ENCODE measurements around the gene TNS1. TPM values are rescaled to one million over a fixed set of nuclear protein-coding genes. Genes with fewer than 3 reads are reported as not detected.
"Not testable (repeated sequence)": the region's sequence is repeated elsewhere in the genome, so short reads cannot be mapped to it uniquely, and the experiment has no call there.

Gene TNS1
- total RNA-seq, 3 donors from 2014 or later (not counting 1 experiment from before 2014, with no cell fraction given), result 1.1 to 3.0 (median 2.1) TPM

DNA sequence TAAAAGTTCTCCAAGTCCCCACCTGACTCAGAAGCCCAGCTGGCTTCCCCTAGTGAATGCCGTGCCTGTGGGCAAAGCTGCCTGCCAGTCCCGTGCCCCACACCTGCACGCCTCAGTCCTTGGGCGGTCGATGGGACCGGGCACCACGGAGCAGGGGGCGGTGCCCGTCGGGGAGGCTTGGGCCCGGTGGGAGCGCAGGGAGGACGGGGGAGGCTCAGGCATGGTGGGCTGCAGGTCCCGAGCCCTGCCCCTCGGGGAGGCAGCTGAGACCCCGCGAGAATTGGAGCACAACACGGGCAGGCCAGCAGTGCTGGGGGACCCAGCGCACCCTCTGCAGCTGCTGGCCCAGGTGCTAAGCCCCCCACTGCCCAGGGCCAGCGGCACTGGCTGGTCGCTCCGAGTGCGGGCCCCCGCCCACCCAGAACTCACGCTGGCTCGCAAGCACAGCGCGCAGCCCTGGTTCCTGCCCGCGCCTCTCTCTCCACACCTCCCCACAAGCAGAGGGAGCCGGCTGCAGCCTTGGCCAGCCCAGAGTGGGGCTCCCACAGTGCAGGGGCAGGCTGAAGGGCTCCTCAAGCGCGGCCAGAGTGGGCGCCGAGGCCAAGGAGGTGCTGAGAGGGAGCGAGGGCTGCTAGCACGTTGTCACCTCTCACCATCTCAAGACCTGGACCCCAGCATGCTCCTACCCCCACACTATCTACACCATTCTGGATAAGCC lies 215.5 kb downstream of the TNS1 start:
- peaks cover 23% of the 10 kb centered on the region for H3K4me1 ChIP-seq (ENCODE audit: control insufficient read depth, insufficient read depth, low read length)
- no peaks in the 10 kb centered on the region for H3K27me3 Mint-ChIP-seq (ENCODE audit: low read depth in 2 of 2)
- intact Hi-C loops (cut with micrococcal nuclease), result no loop called here
- no peak overlapping the region for H3K4me3 Mint-ChIP-seq
- H3K27ac ChIP-seq (ENCODE audit: low read length), result no peak overlapping the region
- no peak for ATAC-seq
- WGBS (ENCODE audit: insufficient coverage), result 92% methylated on average over 37 of the region's 37 CpGs
- DNase-seq, result no peak
- no peaks in the 10 kb centered on the region for H3K27me3 ChIP-seq (ENCODE audit: control insufficient read depth, insufficient read depth, low read length)
- no peak overlapping the region for H3K4me3 ChIP-seq (ENCODE audit: low read length)
- TF ChIP-seq, protein P1, sequence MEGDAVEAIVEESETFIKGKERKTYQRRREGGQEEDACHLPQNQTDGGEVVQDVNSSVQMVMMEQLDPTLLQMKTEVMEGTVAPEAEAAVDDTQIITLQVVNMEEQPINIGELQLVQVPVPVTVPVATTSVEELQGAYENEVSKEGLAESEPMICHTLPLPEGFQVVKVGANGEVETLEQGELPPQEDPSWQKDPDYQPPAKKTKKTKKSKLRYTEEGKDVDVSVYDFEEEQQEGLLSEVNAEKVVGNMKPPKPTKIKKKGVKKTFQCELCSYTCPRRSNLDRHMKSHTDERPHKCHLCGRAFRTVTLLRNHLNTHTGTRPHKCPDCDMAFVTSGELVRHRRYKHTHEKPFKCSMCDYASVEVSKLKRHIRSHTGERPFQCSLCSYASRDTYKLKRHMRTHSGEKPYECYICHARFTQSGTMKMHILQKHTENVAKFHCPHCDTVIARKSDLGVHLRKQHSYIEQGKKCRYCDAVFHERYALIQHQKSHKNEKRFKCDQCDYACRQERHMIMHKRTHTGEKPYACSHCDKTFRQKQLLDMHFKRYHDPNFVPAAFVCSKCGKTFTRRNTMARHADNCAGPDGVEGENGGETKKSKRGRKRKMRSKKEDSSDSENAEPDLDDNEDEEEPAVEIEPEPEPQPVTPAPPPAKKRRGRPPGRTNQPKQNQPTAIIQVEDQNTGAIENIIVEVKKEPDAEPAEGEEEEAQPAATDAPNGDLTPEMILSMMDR (IDR thresholded peaks at IDR 0.05), result no peak
- H3K36me3 ChIP-seq (ENCODE audit: control insufficient read depth, insufficient read depth, low read length), result no peaks in the 10 kb centered on the region
- H3K4me1 Mint-ChIP-seq, result peaks cover 18 to 40% of the 10 kb centered on the region in 2 donors
- H3K27ac Mint-ChIP-seq, result no peak overlapping the region
- H3K9me3 ChIP-seq (ENCODE audit: control insufficient read depth, insufficient read depth, low read length), result no peaks in the 10 kb centered on the region
- no peaks in the 10 kb centered on the region for H3K36me3 Mint-ChIP-seq
- H3K9me3 Mint-ChIP-seq, result no peaks in the 10 kb centered on the region

DNA sequence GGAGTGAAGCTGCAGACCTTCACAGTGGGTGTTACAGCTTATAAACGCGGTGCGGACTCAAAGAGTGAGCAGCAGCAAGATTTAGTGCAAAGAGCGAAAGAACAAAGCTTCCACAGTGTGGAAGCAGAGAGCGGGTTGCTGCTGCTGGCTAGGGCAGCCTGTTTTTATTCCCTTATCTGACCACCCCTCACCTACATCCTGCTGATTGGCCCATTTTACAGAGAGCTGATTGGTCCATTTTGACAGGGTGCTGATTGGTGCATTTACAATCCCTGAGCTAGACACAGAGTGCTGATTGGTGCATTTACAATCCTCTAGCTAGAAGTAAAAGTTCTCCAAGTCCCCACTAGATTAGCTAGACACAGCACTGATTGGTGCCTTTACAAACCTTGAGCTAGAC lies 216.2 kb downstream of the TNS1 start:
- H3K27ac ChIP-seq (ENCODE audit: low read length); intact Hi-C loops (cut with micrococcal nuclease); ATAC-seq; H3K9me3 Mint-ChIP-seq; DNase-seq; H3K36me3 ChIP-seq (ENCODE audit: control insufficient read depth, insufficient read depth, low read length); H3K36me3 Mint-ChIP-seq; H3K27ac Mint-ChIP-seq; H3K27me3 Mint-ChIP-seq (ENCODE audit: low read depth in 2 of 2); H3K4me3 ChIP-seq (ENCODE audit: low read length); H3K4me3 Mint-ChIP-seq; H3K9me3 ChIP-seq (ENCODE audit: control insufficient read depth, insufficient read depth, low read length); H3K27me3 ChIP-seq (ENCODE audit: control insufficient read depth, insufficient read depth, low read length): not testable (repeated sequence)
- 92% methylated on average over 5 of the region's 5 CpGs for WGBS (ENCODE audit: insufficient coverage)
- peaks cover 23% of the 10 kb centered on the region for H3K4me1 ChIP-seq (ENCODE audit: control insufficient read depth, insufficient read depth, low read length)
- peaks cover 18 to 37% of the 10 kb centered on the region in 2 donors for H3K4me1 Mint-ChIP-seq

DNA sequence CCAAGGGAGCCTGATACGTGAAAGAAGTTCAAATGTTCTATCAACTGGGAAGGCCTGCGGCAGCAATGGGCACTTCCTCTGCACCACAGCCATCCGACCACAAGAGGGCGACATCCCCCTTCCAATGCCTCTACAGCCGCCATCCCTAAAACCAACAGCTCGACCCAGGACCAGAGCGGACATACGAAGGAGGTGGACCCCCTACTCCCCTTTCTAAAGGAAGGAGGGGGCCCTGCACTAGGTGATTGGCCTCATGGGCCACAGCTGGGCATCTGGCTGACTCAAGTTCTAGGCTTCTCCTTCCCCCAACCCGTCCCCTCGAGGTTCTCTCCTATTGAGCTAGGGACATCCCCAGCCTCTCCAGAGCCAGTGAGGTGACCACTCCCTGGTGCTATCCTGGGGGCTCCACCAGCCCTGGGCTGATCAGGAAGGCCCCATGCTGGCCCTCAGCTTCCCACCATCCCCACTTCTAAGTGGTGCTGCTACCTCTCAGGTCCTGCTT lies 217.2 kb downstream of the TNS1 start:
- Mint-ChIP-seq H3K27ac (peak overlapping the region in 1 of 2 donors; percentile 57), H3K9me3 (no peaks in the 10 kb centered on the region), H3K36me3 (no peaks in the 10 kb centered on the region), H3K4me3 (no peak overlapping the region), H3K27me3 (ENCODE audit: low read depth in 2 of 2) (no peaks in the 10 kb centered on the region), H3K4me1 (peaks cover 14 to 30% of the 10 kb centered on the region in 2 donors)
- Histone ChIP-seq H3K27ac (ENCODE audit: low read length) (no peak overlapping the region), H3K27me3 (ENCODE audit: control insufficient read depth, insufficient read depth, low read length) (no peaks in the 10 kb centered on the region), H3K9me3 (ENCODE audit: control insufficient read depth, insufficient read depth, low read length) (no peaks in the 10 kb centered on the region), H3K4me1 (ENCODE audit: control insufficient read depth, insufficient read depth, low read length) (peaks cover 21% of the 10 kb centered on the region), H3K36me3 (ENCODE audit: control insufficient read depth, insufficient read depth, low read length) (no peaks in the 10 kb centered on the region), H3K4me3 (ENCODE audit: low read length) (no peak overlapping the region)
- ATAC-seq, result peak; percentile 56 to 76 (median 73)
- intact Hi-C loops (cut with micrococcal nuclease), result loop anchor here (1.0 to 2.0 kb wide), 3 partner anchors 101 to 283 kb away; partner anchors contain the start of gene RUFY4
- WGBS (ENCODE audit: insufficient coverage), result 23% methylated on average over 10 of the region's 10 CpGs
- TF ChIP-seq, protein P1 (IDR thresholded peaks at IDR 0.05), result peak; percentile 93
- DNase-seq, result peak; percentile 73 to 83

DNA sequence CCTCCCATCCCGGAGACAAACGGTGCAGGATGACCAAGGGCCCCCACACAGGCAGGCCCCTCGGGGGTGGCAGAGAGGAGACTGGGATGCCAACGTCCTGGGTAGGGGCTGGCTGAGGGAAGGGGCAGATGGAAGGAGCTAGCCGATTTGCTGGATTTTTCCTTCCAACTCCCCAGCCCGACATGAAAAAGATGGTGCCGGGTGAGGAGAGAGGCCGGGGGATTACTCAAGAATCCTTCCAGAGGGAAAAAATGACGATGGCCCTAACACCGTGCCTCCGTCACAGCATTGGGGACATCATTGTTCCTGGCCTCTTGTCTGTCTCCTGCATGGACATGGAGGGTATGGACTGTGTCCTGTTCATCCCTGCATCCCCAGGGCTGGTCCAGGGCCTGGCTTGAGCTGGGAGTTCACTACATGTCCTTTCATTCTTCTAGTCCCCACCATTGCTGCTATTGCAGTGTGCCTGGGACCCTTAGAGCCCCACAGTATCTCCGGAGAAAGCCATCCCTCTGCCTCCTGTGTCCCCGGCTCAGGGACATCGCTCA lies 217.7 kb downstream of the TNS1 start:
- Histone ChIP-seq H3K36me3 (ENCODE audit: control insufficient read depth, insufficient read depth, low read length) (no peaks in the 10 kb centered on the region), H3K4me3 (ENCODE audit: low read length) (no peak overlapping the region), H3K9me3 (ENCODE audit: control insufficient read depth, insufficient read depth, low read length) (no peaks in the 10 kb centered on the region), H3K27me3 (ENCODE audit: control insufficient read depth, insufficient read depth, low read length) (no peaks in the 10 kb centered on the region), H3K4me1 (ENCODE audit: control insufficient read depth, insufficient read depth, low read length) (peaks cover 16% of the 10 kb centered on the region), H3K27ac (ENCODE audit: low read length) (no peak overlapping the region)
- Mint-ChIP-seq H3K4me3 (no peak overlapping the region), H3K27me3 (ENCODE audit: low read depth in 2 of 2) (no peaks in the 10 kb centered on the region), H3K36me3 (no peaks in the 10 kb centered on the region), H3K4me1 (peaks cover 9 to 25% of the 10 kb centered on the region in 2 donors), H3K9me3 (no peaks in the 10 kb centered on the region), H3K27ac (peak overlapping the region in 1 of 2 donors; percentile 57)
- peak in 2 of 3 donors; percentile 17 to 19 for ATAC-seq
- DNase-seq, result no peak
- intact Hi-C loops (cut with micrococcal nuclease), result loop anchor here (1.0 to 2.0 kb wide), 3 partner anchors 101 to 284 kb away; partner anchors contain the start of gene RUFY4
- TF ChIP-seq, protein P1 (IDR thresholded peaks at IDR 0.05), result no peak
- WGBS (ENCODE audit: insufficient coverage), result 70% methylated on average over 14 of the region's 14 CpGs
